AG04450 (cell line): ENCODE results near the gene ZC3H14. TPM values are rescaled to one million over a fixed set of nuclear protein-coding genes. Genes with fewer than 3 reads are reported as not detected.

Experiments used
- CTCF ChIA-PET: fragments of 300-600, 350-600 bp; formaldehyde crosslinking; extraction: SDS; loops from one replicate; lab custom pipeline; 2022; ENCODE audit warnings: antibody characterized with exemption, inconsistent platforms; lab: Charles Lee
- POLR2A ChIA-PET: fragments of 350-600 bp; formaldehyde crosslinking; extraction: SDS; loops from one replicate; lab custom pipeline; 2021; ENCODE audit warnings: antibody characterized with exemption, inconsistent platforms; lab: Yijun Ruan, JAX
- DNase-seq: peaks from one replicate; pipeline ENCODE4 v3.0.0-alpha.2; 2011; ENCODE audit warnings: low read depth, low spot score
- H3K27ac ChIP-seq: one replicate; pipeline ENCODE4 v1.5.1; 2012; ENCODE audit warnings: low read depth, low read length, control low read depth
- H3K27me3 ChIP-seq: one replicate; pipeline ENCODE4 v1.6.0; 2012; ENCODE audit warnings: low read length; ENCODE audit not compliant: control insufficient read depth, insufficient read depth
- H3K4me3 ChIP-seq: 2 replicates; pipeline ENCODE4 v1.5.1; 2011; ENCODE audit warnings: mild to moderate bottlenecking, low read depth, low read length, control low read depth
- H3K9me3 ChIP-seq: 2 replicates; pipeline ENCODE4 v1.5.1; 2012; ENCODE audit warnings: low read length; ENCODE audit not compliant: control insufficient read depth, insufficient read depth
- polyA plus RNA-seq: library from polyadenylated mRNA; depleted of rRNA; stranded (reverse); fragments of >200 nt; gene quantifications from 2 replicates; pipeline ENCODE4 v1.2.3, GENCODE V29; 2011
- TF ChIP-seq, protein P1 (sequence below): IDR thresholded peaks from 2 replicates; pipeline ENCODE4 v1.5.1; 2011; ENCODE audit warnings: low read depth, low read length, control low read depth, inconsistent platforms

The ZC3H14 gene
- polyA plus RNA-seq, 1 experiment = 102 TPM

DNA sequence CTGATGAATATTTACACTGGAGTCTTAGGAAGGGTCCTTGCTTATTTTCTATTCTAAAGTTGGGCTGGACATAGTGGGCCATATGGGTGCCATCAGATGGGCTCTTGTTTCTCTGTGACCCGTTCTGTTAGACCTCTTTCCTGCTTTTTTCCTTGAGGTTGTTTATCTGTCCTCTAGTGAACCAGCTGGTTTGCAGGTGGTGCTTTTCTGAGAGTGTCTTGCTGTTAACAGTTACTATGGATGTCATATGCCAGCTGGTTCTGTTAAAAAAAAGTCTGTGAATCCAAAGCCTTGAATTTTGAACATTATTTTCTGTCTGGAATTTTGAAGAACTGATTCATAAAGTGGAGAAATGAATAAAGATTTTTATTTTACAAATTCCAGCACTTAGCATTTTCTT, 29.2 kb downstream of the ZC3H14 start:
- ChIA-PET CTCF (no interaction called here), POLR2A (interaction anchor here (0.7 to 1.1 kb wide), 2 partner anchors 29 to 1309 kb away, joined by 3 to 6 read pairs; no protein-coding TSS in a partner anchor)
- peak; percentile 34 for DNase-seq
- Histone ChIP-seq H3K9me3 (no peaks in the 10 kb centered on the region), H3K27me3 (no peaks in the 10 kb centered on the region), H3K4me3 (no peak overlapping the region), H3K27ac (no peak overlapping the region)
- TF ChIP-seq, protein P1, sequence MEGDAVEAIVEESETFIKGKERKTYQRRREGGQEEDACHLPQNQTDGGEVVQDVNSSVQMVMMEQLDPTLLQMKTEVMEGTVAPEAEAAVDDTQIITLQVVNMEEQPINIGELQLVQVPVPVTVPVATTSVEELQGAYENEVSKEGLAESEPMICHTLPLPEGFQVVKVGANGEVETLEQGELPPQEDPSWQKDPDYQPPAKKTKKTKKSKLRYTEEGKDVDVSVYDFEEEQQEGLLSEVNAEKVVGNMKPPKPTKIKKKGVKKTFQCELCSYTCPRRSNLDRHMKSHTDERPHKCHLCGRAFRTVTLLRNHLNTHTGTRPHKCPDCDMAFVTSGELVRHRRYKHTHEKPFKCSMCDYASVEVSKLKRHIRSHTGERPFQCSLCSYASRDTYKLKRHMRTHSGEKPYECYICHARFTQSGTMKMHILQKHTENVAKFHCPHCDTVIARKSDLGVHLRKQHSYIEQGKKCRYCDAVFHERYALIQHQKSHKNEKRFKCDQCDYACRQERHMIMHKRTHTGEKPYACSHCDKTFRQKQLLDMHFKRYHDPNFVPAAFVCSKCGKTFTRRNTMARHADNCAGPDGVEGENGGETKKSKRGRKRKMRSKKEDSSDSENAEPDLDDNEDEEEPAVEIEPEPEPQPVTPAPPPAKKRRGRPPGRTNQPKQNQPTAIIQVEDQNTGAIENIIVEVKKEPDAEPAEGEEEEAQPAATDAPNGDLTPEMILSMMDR = no peak

DNA sequence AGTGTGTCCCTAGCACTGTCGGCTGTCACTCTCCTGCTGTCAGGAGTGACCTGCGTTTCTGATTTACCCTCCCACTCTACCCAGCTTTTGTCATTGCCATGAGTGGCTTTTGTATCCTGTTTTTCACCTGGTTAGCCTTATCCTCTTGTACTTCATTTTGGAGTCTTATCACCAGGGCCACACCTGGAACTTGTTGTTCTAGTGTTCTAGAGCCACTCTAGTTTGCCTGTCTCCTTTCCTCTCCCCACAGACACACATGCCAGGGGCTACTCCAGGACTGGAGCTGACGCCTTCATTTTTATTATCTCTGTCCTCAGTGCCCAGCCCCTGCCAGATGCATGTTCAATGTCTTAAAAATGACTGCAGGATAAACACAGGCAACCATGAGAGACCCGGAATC, 34.2 kb downstream of the ZC3H14 start:
- ChIA-PET POLR2A (no interaction called here), CTCF (interaction anchor here (0.6 kb wide), 1 partner anchor 366 kb away, joined by 3 read pairs; no protein-coding TSS in a partner anchor)
- Histone ChIP-seq H3K27ac (no peak overlapping the region), H3K9me3 (no peaks in the 10 kb centered on the region), H3K27me3 (no peaks in the 10 kb centered on the region), H3K4me3 (no peak overlapping the region)
- DNase-seq = no peak
- TF ChIP-seq, protein P1 = no peak

DNA sequence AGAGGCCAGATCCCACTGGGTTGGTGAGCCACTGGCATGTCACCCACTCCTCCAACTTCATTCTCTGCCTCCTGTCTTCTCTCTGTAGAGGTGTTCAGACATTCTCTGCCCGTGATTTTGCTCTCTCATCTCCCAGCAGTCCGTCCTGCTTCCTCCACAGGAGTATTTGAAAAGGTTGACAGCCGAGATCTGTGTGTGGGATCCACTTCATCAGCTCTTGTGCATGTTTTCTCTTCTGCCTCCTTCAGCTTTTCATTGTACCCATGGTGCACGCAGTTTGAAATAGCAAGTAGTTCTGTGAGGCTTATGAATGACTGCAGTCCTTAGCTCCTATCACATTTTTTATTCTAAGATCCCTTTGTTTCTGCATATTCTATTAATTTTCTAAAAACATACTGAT, 34.8 kb downstream of the ZC3H14 start:
- H3K27me3 ChIP-seq = no peaks in the 10 kb centered on the region
- H3K9me3 ChIP-seq = no peaks in the 10 kb centered on the region
- CTCF ChIA-PET = no interaction called here
- POLR2A ChIA-PET = no interaction called here
- no peak overlapping the region for H3K4me3 ChIP-seq
- TF ChIP-seq, protein P1 = no peak
- DNase-seq = no peak
- no peak overlapping the region for H3K27ac ChIP-seq

DNA sequence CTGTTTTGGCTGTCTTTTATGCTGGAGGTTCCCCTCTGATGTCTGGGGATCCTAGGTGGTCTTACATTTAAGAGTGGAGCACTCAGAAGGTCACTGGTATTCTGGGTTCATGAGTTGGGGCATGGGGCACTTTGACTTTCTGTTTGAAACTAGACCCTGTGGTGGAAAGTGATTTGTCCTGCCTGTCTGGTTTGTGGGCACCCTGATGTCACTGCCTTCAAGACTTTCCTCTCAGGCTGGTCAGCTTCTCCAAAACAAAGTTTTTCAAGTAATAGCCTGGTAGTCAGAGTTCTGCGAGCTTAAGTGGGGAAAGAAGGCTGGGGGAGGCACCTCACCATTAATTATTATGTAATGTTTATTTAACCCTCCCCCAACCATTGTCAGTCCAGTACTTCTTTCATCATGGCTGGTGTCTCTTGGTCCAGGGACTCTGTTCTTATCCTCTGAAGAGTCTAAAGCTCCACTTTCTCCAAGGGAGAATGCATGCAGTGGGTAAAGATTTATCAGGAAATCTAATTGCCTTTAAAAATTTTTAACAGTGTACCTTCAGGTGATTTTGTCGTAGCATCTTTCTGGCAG, 35.3 kb downstream of the ZC3H14 start:
- no peak for DNase-seq
- no peaks in the 10 kb centered on the region for H3K27me3 ChIP-seq
- TF ChIP-seq, protein P1 = no peak
- no peak overlapping the region for H3K4me3 ChIP-seq
- ChIA-PET CTCF (no interaction called here), POLR2A (no interaction called here)
- no peaks in the 10 kb centered on the region for H3K9me3 ChIP-seq
- no peak overlapping the region for H3K27ac ChIP-seq

DNA sequence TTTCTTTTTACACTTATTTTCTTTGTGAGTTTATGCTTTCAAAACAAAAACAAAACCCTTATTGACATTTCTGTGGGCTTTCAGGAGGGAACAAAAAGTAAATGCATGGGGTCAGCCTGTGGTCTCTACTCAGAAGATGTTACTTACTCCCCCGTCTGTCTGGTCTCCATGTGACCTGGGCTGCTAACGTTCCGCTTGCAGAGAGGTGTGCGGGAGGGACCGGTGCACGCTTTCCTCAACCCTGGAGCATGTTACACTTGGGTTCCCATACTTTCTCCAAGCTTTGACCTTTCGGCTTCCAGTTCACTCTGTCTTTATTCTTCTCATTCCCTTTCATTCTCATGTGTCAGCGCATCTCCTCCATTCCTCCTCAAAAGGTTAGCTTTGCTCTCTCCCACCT, 36.5 kb downstream of the ZC3H14 start:
- Histone ChIP-seq H3K4me3 (no peak overlapping the region), H3K27ac (no peak overlapping the region), H3K27me3 (no peaks in the 10 kb centered on the region), H3K9me3 (no peaks in the 10 kb centered on the region)
- TF ChIP-seq, protein P1 = no peak
- ChIA-PET CTCF (no interaction called here), POLR2A (no interaction called here)
- DNase-seq = no peak
